GM23338 (cell line): ENCODE measurements around the gene WFS1.

Source experiments
- CREB1 ChIP-seq: fragments of 250-450 bp; sonication (Bioruptor Pico); IDR thresholded peaks from 2 replicates; pipeline ENCODE4 v1.5.0; 2020; ENCODE audit warnings: low read depth, mild to moderate bottlenecking, moderate library complexity
- EZH2 ChIP-seq: fragments of 200-600 bp; sonication (generic); IDR thresholded peaks from one replicate; pipeline ENCODE4 v1.8.0; 2017; ENCODE audit warnings: antibody characterized with exemption, mild to moderate bottlenecking, low read depth; ENCODE audit not compliant: unreplicated experiment
- EZH2phosphoT487 ChIP-seq: fragments of 200-600 bp; sonication (generic); IDR thresholded peaks from one replicate; pipeline ENCODE4 v1.8.1; 2018; ENCODE audit warnings: antibody characterized with exemption; ENCODE audit not compliant: unreplicated experiment
- POLR2AphosphoS5 ChIP-seq: IDR thresholded peaks from 2 replicates; pipeline ENCODE4 v1.6.1; 2016; ENCODE audit warnings: antibody characterized with exemption, low read depth
- ZNF114 ChIP-seq: fragments of 250-450 bp; sonication (Bioruptor Pico); IDR thresholded peaks from 2 replicates; pipeline ENCODE4 v1.5.0; 2020; ENCODE audit warnings: mild to moderate bottlenecking, moderate library complexity
- ZNF331 ChIP-seq: fragments of 250-450 bp; sonication (Bioruptor Pico); IDR thresholded peaks from 2 replicates; pipeline ENCODE4 v1.5.0; 2020; ENCODE audit warnings: low read depth, mild to moderate bottlenecking, moderate library complexity
- TF ChIP-seq, protein P1 (sequence below), 2 experiments: fragments of 200-600 bp in 1 of 2; sonication (generic) in 1 of 2; conservative IDR thresholded peaks; 2 replicates each; pipeline versions ENCODE4 v1.5.1 to v1.6.1; 2016 to 2017; ENCODE audit warnings: antibody characterized with exemption in 2 of 2, low read depth in 2 of 2, mild to moderate bottlenecking in 2 of 2, moderate library complexity in 1 of 2
- TF ChIP-seq, protein P2 (sequence below): IDR thresholded peaks from one replicate; pipeline ENCODE4 v1.6.1; 2018; ENCODE audit warnings: antibody characterized with exemption; ENCODE audit not compliant: unreplicated experiment

DNA sequence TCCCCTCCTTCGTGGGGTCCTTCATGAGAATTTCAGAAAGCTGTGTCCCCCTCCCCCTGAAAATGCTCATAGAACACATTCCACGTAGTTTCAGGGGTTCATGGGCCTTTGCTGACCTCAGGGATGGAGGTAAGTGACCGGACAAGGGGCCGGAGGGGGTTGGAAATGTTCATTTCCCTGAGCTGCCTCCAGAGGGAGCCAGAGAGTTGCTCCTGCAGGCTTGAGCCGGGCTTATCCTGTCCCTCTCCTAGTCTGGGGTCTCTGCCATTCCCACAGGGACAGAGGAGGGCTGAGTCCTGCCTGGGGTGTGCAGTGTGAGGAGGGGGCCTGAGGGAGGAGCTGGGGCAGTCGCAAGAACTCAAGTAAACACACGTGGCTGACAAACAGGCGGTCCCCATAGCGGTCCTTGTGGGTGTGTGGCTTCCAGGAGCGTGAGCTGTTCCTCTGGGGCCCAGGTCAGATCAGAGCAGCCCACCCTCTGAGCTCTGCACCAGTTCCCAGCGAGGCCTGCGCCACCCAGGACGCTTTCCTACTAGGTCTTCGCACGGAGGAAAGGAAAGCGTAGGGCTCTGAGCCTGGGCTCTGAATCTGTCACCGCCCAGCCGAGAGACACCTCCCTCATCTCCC, 62.5 kb downstream of the WFS1 start:
- TF ChIP-seq, protein P1, sequence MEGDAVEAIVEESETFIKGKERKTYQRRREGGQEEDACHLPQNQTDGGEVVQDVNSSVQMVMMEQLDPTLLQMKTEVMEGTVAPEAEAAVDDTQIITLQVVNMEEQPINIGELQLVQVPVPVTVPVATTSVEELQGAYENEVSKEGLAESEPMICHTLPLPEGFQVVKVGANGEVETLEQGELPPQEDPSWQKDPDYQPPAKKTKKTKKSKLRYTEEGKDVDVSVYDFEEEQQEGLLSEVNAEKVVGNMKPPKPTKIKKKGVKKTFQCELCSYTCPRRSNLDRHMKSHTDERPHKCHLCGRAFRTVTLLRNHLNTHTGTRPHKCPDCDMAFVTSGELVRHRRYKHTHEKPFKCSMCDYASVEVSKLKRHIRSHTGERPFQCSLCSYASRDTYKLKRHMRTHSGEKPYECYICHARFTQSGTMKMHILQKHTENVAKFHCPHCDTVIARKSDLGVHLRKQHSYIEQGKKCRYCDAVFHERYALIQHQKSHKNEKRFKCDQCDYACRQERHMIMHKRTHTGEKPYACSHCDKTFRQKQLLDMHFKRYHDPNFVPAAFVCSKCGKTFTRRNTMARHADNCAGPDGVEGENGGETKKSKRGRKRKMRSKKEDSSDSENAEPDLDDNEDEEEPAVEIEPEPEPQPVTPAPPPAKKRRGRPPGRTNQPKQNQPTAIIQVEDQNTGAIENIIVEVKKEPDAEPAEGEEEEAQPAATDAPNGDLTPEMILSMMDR (conservative IDR thresholded peaks at IDR 0.05; ENCODE audit: low read depth in 2 of 2): peak; percentile 68 to 91
- TF ChIP-seq CREB1 (CRISPR knock-in tag) (no peak), POLR2AphosphoS5 (no peak), ZNF114 (CRISPR knock-in tag) (no peak), EZH2phosphoT487 (no peak), EZH2 (no peak), ZNF331 (no peak)
- TF ChIP-seq, protein P2, sequence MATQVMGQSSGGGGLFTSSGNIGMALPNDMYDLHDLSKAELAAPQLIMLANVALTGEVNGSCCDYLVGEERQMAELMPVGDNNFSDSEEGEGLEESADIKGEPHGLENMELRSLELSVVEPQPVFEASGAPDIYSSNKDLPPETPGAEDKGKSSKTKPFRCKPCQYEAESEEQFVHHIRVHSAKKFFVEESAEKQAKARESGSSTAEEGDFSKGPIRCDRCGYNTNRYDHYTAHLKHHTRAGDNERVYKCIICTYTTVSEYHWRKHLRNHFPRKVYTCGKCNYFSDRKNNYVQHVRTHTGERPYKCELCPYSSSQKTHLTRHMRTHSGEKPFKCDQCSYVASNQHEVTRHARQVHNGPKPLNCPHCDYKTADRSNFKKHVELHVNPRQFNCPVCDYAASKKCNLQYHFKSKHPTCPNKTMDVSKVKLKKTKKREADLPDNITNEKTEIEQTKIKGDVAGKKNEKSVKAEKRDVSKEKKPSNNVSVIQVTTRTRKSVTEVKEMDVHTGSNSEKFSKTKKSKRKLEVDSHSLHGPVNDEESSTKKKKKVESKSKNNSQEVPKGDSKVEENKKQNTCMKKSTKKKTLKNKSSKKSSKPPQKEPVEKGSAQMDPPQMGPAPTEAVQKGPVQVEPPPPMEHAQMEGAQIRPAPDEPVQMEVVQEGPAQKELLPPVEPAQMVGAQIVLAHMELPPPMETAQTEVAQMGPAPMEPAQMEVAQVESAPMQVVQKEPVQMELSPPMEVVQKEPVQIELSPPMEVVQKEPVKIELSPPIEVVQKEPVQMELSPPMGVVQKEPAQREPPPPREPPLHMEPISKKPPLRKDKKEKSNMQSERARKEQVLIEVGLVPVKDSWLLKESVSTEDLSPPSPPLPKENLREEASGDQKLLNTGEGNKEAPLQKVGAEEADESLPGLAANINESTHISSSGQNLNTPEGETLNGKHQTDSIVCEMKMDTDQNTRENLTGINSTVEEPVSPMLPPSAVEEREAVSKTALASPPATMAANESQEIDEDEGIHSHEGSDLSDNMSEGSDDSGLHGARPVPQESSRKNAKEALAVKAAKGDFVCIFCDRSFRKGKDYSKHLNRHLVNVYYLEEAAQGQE: no peak
